NCI-H2171 treated with DMSO at 0.1 percent for 48 hours (cell line): Measurements from ENCODE around the gene SOX2.

ENCODE experiments used
- DNase-seq: peaks from one replicate; lab custom pipeline; 2025; lab: John Stamatoyannopoulos, UW

SOX2 gene

DNA sequence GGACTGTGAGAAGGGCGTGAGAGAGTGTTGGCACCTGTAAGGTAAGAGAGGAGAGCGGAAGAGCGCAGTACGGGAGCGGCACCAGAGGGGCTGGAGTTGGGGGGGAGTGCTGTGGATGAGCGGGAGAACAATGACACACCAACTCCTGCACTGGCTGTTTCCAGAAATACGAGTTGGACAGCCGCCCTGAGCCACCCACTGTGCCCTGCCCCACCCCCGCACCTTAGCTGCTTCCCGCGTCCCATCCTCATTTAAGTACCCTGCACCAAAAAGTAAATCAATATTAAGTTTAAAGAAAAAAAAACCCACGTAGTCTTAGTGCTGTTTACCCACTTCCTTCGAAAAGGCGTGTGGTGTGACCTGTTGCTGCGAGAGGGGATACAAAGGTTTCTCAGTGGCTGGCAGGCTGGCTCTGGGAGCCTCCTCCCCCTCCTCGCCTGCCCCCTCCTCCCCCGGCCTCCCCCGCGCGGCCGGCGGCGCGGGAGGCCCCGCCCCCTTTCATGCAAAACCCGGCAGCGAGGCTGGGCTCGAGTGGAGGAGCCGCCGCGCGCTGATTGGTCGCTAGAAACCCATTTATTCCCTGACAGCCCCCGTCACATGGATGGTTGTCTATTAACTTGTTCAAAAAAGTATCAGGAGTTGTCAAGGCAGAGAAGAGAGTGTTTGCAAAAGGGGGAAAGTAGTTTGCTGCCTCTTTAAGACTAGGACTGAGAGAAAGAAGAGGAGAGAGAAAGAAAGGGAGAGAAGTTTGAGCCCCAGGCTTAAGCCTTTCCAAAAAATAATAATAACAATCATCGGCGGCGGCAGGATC is at the start of gene SOX2:
Gene SOX2, plus strand, starts transcription at position 601 of the 811 bp plus-strand sequence. CDS start 436 bp downstream, outside the sequence.
- DNase-seq: peak; percentile 79

DNA sequence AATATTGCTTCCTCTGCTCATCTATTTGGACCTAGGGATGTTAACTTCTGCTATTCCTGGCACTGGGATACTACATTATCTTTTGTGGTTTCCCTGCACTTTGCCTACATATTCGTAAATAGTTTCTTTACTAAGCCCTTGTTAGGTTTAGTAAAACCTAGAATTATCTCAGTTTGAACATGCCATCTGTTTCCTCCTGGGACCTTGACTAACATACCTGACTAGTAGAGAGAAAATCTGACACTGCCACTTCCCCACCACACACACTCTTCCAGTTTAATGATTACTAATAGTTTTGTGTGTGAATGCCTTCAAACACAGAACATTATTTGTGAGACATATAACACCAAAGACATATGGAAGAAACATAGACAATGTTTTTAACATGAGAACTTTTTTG is 28.2 kb upstream of the SOX2 start:
- DNase-seq: peak; percentile 15

DNA sequence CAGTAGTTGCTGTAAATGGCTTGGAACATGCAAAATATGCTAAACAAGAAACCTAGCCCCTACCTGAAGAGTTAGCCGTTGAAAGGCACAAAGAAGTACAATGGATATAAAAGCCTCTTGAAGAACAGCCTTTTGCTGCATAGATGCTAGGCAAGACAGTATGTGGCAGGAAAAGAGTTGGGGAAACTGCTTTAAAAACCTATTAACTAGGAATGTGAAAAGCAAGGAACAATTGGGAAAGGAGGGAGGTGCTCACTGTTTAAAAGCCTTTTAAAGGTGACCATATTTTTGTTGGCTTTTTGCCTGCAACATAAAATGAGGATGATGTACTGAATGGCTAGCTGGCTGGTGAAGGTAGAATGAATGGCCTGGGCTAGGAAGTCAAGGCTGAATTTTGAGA is 24.5 kb upstream of the SOX2 start:
- no peak for DNase-seq

DNA sequence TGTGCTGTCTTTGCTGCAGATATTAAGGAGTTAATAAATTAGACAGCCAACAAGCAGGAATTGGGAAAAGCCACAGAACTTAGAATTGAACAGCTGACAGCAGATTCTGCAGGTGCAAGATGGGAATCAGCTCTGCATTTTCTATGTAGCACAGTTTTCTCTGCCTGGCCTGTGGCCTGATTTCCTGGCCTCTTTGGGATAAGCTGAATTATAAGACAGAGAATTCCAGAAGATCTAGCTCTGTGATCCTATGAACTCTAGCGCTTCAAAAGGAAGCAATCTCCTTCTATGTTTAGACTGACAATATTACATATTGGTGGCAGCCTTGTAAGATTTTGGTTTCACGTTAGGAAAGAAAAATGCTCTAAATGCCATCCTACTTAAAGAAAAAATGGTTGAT is 24.0 kb upstream of the SOX2 start:
- DNase-seq: no peak

DNA sequence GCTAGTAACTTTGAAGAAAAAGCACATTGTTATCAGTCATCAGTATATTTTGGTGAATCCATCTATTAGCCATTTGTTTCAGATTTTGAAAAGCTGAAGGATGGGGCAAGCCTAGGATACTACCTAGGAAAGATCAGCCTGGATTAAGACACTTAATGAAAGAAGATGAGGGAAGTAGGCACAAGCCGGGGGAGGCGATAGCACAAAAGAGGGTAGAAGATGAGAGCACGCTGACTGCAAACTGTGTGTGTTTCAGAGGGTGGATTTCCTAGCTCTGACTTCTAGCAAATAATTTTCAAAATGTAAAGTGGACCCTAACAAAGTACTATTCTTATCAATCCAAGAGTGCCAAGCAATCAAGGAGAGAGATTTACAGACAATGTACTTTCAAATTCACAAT is 22.2 kb upstream of the SOX2 start:
- no peak for DNase-seq

DNA sequence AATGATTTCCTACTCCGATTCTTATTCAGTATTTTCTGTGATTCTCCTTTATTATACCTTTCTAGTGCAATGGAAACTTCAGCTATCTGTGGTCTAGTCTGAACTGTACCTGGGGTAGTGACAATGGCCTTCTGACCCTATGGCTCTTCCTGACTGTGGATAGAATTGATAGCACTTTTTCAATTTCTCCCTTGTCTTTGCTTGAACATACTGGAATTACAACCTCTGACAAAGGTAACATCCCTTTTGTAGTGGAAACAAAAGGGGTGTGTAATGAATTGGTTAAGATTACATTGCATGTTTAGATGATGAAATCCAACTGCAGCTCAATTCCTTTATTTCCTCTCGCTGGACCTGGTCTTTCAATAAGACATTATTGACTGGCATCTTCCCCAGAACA is 21.0 kb upstream of the SOX2 start:
- DNase-seq: no peak

DNA sequence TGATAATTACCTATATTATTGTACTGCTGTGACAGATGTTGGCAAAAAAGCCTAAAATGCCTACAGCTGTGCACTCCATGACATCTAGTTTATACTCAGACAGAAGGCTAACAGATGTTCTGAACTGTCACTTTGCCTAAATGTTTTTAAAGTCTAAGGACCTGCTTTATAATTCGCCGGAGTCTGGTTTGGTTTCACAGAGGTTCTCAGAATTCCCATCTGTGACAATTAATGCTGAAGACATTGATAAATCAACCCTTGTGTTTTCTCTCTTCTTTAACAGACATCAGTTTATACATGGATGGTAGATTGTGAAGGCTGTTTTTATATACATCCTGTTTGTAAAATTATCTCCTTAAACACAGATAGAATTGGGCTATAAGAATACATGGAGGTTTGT is 19.8 kb upstream of the SOX2 start:
- peak; percentile 72 for DNase-seq

DNA sequence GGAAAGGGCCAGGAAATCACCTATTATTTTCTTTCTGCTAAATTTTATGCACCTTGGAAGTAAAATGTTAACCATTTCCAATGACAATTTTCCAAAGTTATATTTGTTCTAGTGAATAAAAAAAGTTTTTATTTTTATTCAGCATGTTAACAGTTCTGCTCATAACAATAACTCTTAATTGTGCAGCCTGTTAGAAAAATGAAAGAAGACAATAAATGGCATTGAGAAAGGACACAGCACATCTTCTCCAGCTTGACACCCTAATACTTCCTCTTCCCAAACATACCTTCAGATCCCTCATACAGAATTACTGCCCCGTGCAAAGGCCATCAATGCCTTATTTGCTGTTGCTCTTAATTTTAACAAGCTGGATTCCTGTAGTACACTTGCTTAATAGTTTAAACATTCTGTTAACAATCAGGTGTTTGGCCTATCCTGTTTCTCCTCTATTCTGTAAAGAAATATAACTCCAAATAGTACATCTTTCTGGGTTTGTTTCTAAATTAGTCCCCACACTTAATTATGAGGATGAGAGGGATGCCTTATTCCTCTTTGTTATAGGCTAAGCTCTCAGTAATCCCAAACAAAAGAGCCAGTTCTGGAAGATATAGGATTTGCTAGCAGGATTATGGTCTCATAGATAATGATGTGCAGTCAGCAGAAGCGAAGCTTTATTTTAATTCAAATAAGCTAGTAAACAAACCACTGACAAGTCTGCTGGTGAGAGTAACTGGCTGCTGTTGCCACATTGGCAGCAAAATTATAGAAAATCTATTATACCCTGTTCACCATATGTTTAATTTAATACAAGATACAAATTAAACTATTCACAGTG is 19.2 kb upstream of the SOX2 start:
- DNase-seq: no peak

DNA sequence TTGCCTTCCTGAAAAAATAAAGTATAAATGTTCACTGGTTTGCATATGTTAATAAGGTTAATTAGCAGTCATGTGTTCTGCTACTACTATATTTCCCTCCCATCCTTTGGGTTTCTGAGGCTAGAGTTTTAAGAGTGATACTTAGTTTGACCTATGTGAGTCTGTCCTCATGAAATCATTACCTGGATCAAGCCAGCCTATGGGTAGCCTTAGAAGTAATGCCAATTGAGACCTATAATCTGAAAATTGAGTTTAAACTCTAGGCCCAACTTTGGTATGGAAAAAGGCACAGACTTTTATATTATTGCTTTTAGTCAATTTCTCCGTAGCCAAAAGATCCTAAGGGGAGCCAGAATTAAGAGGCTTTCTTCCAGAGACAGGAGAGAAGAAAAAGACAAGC is 18.4 kb upstream of the SOX2 start:
- DNase-seq: no peak

DNA sequence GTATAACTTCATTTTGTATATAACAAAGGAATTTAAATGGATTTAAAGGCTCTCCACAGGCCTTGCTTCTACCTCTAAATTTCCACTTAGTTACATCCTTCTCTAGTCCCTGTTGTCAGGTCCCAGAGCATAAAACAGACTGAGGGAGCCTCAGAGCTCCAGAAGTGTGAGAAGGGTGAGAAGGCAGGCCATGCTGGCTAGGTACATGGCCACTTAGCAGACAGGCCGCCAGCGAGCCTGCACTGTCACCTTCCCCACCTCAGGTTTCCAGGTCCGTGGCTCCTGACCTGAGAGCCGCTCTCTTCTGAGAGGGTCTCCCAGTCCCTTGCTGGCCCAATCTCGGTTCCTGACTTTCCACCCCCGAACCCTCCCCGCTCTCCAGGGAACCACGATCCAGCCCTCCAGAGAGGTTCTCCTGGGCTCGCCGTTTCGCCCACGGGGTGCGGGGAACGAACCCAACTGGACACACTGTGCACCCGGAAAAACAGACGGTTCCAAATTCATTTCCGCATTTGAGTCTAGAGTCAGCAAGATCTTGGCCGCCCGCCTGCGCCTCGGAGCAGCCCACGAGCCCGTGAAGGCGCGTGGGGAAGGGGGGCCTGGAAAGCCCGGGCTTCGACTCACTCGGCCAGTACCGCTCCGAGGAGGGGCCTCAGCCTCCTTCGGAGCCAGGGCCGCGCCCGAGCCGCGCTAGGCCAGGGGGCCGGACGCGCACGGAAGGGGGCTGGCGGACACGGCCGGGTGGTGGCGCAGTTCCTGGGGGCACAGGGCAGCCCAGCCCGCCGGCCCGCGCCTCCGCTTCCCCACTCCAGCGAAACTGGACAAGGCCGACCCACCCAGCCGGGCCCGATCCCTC is 16.7 kb upstream of the SOX2 start:
- DNase-seq: no peak

DNA sequence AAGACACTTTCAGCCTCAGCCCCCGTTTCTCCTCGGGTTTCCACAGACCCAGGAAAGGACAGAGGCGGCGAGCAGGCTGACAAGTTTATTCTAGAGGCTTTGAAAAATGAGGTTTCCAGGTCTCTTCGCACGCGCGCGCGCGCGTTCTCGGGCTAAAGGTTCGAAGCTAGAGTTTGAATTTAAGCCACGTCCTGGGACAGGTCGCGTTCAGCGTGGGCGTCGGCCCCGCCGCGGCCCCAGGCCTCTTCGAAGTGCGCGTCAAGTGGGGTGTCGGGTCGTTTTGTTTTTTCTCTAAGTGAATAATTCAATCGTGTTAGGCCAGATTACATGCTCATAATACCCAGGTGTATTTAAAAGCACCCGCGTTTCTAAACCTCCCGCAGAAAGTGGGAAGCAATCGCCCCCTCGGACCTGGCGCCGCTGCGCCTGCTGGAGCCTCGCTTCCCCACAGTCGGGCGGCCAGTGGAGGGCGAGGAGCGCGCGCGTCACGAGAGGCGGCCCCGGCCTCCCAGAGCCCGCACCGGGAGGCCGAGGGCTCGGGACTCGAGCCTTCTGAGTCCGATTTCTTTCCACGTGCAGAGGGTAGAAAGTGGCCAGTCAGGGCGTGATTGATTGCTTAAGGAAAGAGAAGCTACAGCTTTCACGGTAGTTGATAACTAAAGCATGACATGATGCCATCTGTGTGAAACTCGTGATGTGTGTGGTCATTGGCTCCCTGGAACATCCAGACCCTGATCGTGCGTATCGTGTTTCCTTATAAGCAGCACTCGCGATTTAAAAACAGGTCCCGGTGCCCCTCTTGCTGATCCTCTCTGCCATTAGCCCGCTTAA is 15.8 kb upstream of the SOX2 start:
- DNase-seq: no peak

DNA sequence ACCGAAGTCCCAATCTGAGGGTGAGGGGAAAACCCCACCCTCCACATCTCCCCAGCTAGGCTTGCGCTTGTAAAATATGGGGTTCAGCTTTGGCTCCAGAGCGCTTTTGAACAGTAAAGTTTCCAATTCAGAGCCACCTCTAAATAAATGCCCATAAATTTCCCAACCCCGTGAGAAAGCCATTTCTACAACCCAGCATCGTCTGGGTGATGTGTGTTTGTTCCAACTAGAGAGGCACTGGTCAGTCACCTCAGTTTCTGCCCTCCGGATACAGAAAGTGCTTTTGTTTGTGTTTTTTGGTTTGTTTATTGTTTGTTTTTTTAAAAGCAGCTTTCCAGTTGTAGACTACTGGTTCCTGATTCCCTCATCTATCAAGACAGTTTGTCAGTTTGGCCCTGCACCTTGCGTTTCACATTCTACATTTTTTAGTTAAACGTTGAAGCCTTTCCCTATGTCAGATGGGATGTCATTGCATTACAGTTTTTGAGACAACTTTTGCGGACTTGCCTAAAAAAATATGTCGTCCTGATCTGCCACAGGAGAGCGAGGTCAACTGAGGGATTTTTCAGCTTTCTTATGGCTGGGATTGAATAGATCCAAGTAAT is 15.0 kb upstream of the SOX2 start:
- no peak for DNase-seq

DNA sequence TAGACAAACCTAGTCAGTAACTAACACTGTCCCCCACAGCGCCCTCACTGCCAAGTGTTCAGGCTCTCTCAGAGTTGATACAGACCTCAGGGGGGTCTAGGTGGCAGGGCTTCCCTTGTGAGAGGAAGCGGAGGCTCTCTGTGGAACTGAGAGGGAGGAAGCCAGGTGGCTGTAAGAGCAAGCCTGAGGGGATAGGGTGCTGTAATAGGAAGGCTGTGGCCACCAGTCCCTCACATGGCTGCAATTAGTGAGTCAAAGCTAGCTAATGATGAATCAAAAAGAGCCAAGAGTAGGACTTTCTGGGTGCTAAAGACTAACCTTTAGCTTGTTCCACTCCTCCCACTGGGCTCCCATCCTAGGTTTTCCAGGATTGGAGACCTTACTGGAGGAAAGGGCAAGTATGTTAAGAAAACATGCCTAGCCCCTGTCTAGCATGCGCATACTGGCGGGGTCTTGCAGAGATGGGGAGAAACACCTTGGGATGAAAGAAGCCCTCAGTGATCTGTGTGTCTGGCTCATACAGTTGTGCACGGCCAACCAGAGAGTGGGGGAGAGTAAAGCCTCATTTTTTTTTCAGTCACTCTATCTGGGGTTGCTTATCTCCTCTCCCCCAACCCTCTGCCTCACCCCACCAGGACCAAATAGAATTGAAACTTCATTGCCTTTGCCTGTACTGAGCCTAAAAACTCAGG is 13.3 kb upstream of the SOX2 start:
- DNase-seq: no peak

DNA sequence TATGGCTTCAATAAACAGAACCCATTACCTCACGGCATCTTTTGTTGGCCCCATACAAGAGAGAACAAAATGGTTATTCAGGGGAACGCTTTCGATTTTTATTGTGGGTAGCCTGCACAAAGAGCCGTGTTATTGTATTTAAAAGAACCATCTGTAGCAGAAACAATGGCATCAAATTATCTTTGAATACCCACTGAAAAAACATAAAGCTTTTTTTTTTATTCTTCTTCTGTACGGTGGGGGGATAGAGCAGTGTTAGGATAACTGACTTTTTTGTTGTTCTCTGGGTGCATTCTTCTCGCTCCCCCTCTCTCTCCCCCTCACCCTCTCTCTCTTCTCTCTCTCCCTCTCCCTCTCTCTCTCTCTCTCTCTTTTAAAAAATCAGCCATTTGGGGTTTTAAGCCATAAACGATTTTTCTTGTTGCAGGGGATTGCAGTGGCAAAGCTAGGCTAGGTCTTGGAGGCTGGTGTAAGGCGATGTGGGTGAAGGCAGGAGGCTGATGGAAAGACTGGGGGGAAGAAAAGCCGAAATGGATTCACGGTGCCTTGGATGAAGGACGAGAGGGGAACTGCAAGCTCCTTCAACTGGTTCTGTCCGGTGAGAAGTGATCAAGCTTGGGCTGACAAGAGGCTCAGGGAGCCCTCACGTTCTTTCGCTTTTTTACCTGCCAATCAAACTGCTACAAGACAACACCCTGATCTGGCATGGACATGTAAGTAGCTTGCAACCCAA is 12.4 kb upstream of the SOX2 start:
- no peak for DNase-seq

DNA sequence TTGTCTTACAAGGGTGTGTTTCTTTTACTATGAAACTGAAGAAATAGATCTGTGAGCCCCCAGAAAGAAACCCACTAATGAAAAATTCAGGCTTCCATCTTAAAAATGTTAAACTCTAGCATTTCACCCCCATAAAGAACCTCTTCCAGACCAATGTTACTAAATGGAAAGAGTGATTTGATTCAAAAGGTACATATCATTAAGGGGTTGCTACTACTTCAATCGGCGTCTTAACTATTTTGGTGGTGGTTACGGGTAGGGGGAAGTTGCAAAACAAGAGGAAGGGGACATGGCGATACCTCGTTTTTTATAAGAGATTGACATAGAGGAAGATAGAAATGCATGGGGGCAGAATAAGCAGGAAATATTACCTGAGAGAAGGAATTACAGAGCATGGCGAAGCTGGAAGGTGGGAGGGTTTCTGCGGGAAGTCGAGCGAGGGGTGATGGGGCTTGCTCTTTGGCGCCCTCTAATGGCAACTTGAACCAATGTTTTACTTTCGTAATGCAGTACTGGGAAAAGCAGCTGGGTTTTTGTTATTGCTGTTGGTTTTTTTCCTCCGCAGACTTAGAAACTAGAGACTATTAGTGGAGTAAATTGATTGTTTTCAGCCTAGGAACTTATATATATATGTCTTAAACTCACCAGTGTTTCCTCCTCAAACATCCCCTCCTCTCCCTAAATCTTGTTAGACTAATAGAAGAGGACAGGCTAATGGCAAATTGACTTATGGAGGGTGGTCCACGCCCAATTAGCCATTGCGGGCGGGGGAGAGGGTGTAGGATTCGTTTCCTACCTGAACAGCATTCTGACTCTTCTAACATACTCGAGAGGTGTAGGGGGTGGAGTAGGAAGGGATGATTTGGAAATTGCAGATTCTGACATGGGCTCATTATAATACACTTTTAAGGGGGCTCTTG is 11.3 kb upstream of the SOX2 start:
- peak; percentile 80 for DNase-seq

DNA sequence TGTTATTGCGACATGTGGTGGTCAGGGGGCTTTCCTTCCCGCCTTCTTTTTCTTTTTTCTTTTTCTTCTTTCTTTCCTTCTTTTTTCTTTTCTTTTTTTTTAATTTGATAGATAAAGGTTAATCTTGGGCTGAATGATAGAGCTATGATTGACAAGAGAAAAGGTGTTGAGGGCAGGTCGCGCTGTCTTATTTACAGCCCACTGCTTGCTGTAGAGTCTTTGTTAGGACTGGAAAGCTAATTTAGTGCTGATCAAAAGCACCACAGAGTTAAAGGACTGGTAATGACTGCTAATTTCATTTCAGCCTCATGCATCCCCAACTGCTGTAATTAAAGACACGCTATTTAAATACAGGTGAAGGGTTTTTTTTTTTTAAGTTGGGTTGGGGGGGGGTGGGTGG is 10.6 kb upstream of the SOX2 start:
- no peak for DNase-seq

DNA sequence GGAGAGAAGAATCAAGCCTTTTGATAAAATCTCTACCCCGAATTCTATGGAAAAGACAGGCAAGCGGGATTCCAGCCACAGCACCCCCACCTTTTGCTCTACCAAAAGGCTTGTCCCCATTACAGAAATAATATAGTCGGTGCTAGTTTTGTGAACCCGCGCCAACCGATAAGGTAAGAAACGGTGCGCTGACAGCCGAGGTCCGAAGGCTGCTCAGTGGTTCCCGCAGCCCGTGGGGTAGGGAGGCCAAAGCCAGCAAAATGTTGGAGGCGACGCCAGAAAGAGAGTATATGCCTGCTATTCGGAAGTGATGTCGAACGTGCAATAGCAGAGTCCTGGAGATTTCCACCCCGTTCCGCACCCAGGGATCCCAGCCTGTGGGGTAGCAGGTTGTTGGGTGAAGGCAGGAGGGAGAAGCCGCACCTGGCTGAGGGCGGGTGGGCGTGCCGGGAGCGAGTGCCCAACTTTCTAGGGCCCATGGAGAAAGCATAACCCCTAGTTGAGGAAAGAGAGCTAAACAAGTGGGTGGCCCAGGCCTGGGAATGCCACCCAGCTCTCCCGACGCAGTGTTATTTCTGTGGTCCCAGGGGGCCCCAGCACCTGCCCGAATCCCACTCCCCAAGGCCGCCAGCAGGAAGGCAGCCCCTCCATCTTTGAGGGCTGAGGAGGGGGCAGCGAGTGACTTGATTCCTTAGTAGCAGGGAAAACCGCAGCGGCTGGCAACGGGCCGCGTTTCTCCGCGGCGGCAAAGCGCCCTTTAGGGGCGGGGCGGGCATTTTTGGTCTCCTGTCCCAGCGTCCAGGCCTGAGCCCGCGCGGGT is 7.9 kb upstream of the SOX2 start:
- DNase-seq: no peak
